Tibial nerve (tissue), 3 donors: ENCODE data around the gene GNG2.

Experiments used
- POLR2A ChIP-seq, 2 donors: fragments of 450-650 bp; IDR thresholded peaks; one replicate each; pipeline ENCODE4 v1.6.1; 2017; ENCODE audit warnings: antibody characterized with exemption in 2 of 2, mild to moderate bottlenecking in 2 of 2, moderate library complexity in 2 of 2
- TF ChIP-seq, protein P1 (sequence below), 5 experiments: fragments of 200-600 bp in 3 of 5; fragments of 450-650 bp in 2 of 5; sonication (generic) in 3 of 5; IDR thresholded peaks; one replicate each; pipeline ENCODE4 v1.5.1; 2016 to 2019; ENCODE audit warnings: antibody characterized with exemption in 5 of 5, mild to moderate bottlenecking in 3 of 5, moderate library complexity in 2 of 5

- TF ChIP-seq, protein P1, sequence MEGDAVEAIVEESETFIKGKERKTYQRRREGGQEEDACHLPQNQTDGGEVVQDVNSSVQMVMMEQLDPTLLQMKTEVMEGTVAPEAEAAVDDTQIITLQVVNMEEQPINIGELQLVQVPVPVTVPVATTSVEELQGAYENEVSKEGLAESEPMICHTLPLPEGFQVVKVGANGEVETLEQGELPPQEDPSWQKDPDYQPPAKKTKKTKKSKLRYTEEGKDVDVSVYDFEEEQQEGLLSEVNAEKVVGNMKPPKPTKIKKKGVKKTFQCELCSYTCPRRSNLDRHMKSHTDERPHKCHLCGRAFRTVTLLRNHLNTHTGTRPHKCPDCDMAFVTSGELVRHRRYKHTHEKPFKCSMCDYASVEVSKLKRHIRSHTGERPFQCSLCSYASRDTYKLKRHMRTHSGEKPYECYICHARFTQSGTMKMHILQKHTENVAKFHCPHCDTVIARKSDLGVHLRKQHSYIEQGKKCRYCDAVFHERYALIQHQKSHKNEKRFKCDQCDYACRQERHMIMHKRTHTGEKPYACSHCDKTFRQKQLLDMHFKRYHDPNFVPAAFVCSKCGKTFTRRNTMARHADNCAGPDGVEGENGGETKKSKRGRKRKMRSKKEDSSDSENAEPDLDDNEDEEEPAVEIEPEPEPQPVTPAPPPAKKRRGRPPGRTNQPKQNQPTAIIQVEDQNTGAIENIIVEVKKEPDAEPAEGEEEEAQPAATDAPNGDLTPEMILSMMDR (IDR thresholded peaks at IDR 0.05), result no peak
- no peak for TF ChIP-seq POLR2A (IDR thresholded peaks at IDR 0.05)
Measured at GRCh38 chr14:51914310-51914709, 53.9 kb downstream of the GNG2 start.
